C4-2B (cell line): ENCODE results near the gene R3HDM4.

Experiments
- ZFX ChIP-seq: fragments of 450-650 bp; IDR thresholded peaks from 2 replicates; pipeline ENCODE4 v1.6.1; 2017
- TF ChIP-seq, protein P1 (sequence below): fragments of 450-650 bp; conservative IDR thresholded peaks from 2 replicates; pipeline ENCODE4 v1.5.1; 2017; ENCODE audit warnings: mild to moderate bottlenecking

DNA sequence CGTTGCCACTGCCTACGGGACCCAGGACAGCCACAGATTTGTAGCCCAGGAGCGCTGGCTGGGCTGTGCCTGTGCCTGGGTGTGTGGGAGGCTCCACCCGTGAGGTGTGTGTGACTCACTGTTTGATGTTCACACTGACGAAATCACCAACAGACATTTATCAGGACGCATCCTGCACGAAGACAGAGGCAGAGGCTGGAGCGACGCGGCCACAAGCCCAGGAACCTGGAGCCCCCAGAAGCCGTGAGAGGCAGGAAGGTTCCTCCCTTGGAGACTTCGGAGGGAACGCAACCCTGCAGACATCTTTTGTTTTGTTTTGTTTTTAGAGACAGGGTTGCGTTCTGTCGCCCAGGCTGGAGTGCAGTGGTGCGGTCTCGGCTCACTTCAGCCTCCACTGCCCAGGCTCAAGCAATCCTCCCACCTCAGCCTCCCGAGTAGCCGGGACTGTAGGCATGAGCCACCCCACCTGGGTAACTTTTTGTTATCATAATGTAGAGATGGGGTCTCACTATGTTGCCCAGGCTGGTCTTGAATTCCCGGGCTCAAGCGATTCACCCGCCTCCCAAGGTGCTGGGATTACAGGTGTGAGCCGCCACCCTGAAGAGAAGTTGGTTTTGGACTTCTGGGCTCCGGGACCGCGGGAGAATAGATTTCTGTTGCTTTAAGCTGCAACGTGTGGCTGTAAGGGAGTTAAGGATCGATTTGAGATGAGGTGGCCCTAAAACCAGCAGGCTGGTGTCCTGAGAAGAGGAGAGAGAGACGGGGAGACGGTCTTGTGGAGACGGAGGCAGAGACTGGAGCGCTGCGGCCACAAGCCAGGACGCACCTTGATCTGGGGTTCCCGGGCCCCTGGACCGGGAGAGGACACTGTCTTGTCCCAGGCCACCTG is 46.2 kb upstream of the R3HDM4 start:
- TF ChIP-seq, protein P1, sequence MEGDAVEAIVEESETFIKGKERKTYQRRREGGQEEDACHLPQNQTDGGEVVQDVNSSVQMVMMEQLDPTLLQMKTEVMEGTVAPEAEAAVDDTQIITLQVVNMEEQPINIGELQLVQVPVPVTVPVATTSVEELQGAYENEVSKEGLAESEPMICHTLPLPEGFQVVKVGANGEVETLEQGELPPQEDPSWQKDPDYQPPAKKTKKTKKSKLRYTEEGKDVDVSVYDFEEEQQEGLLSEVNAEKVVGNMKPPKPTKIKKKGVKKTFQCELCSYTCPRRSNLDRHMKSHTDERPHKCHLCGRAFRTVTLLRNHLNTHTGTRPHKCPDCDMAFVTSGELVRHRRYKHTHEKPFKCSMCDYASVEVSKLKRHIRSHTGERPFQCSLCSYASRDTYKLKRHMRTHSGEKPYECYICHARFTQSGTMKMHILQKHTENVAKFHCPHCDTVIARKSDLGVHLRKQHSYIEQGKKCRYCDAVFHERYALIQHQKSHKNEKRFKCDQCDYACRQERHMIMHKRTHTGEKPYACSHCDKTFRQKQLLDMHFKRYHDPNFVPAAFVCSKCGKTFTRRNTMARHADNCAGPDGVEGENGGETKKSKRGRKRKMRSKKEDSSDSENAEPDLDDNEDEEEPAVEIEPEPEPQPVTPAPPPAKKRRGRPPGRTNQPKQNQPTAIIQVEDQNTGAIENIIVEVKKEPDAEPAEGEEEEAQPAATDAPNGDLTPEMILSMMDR: no peak
- TF ChIP-seq ZFX: no peak
